ES-I3 (cell line): ENCODE data around the gene DPYD.

ENCODE experiments used
- H3K36me3 ChIP-seq: 2 replicates; pipeline ENCODE4 v1.6.1; 2013; ENCODE audit warnings: mild to moderate bottlenecking, low read length, control low read depth, moderate library complexity; ENCODE audit not compliant: insufficient read depth
- H3K4me1 ChIP-seq: 2 replicates; pipeline ENCODE4 v1.6.1; 2013; ENCODE audit warnings: mild to moderate bottlenecking, control low read depth, low read length; ENCODE audit not compliant: insufficient read depth
- H3K9ac ChIP-seq: 2 replicates; pipeline ENCODE4 v1.6.1; 2013; ENCODE audit warnings: low read depth, mild to moderate bottlenecking, low read length, moderate library complexity
- H3K9me3 ChIP-seq: 2 replicates; pipeline ENCODE4 v1.6.1; 2013; ENCODE audit warnings: mild to moderate bottlenecking, low read length, moderate library complexity; ENCODE audit not compliant: control insufficient read depth, insufficient read depth

The DPYD gene

DNA sequence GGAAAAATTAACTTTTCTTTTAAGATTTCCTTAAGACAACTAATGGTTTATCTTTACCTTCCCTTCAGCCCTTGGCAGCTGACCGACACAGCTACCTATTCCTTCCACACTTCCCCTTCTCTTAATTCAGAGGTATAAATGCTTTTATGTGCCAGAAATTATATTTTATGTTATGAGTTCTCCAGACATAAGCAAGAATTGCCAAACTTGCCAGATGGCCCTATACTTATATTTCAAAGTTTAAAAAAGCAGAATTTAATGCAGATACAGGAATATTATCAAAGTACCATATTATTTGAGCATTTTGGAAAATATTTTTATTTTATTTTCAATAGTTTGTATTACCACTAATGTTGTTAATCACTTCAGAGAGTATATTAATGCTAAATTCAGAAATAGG is 754.2 kb downstream of the DPYD start:
- H3K4me1 ChIP-seq = peaks cover 6% of the 10 kb centered on the region; the same call in 1 of the 2 replicates
- H3K36me3 ChIP-seq = no peaks in the 10 kb centered on the region
- no peaks in the 10 kb centered on the region for H3K9me3 ChIP-seq
- no peak overlapping the region for H3K9ac ChIP-seq

DNA sequence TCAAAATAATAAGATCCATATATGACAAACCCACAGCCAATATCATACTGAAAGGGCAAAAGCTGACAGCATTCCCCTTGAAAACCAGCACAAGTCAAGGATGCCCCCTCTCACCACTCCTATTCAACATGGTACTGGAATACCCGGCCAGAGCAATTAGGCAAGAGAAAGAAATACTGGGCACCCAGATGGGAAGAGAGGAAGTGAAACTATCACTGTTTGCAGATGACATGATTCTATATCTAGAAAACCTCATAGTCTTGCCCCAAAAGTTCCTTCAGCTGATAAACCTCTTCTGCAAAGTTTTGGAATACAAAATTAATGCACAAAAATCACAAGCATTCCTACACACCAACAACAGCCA is 756.6 kb downstream of the DPYD start:
- Histone ChIP-seq H3K9ac (no peak overlapping the region), H3K4me1 (no peaks in the 10 kb centered on the region), H3K9me3 (no peaks in the 10 kb centered on the region), H3K36me3 (no peaks in the 10 kb centered on the region)

DNA sequence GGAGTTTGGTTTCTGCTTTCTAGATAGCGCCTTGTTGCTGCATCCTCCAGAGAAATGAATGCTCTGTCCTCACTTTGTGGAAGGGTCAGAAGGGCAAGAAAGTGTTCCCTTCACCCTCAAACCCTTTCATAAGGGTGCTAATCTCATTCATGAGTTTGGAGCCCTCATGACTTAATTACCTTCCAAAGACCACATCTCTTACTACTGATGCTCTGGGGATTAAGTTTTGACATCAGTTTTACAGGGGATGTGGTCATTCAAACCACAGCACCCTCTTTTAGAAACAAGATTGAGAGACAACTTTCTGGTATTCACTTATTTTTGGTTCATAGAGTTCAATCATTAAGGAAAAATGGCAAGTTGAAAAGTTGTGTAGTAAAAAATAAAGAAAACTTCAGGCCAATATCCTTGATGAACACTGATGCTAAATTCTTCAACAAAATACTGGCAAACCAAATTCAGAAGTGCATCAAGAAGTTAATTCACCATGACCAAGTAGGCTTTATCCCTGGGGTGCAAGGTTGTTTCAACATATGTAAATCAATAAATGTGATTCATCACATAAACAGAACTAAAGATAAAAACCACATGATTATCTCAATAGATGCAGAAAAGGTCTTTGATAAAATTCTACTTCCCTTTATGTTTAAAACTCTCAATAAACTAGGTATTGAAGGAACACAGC is 757.1 kb downstream of the DPYD start:
- Histone ChIP-seq H3K9me3 (no peaks in the 10 kb centered on the region), H3K9ac (no peak overlapping the region), H3K4me1 (no peaks in the 10 kb centered on the region), H3K36me3 (no peaks in the 10 kb centered on the region)

DNA sequence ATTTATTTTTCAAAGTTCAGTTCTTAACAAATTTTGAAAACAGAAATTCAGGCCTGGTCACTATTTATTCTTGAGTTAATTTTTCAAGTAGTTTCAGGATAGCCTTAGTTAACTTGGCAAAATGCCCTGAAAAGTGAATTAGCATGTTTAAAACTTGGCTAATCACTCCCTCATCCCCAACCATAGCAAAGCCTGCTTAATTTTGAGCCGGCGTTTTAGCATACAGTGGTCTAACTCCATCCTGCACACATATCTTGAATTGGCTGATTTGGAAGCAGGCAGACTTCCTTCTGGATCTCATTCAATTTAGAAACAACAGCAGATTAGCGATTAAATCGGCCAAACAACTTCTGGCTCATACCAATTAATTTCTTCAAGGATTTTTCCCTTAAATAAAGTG is 760.0 kb downstream of the DPYD start:
- Histone ChIP-seq H3K9me3 (no peaks in the 10 kb centered on the region), H3K36me3 (no peaks in the 10 kb centered on the region)

DNA sequence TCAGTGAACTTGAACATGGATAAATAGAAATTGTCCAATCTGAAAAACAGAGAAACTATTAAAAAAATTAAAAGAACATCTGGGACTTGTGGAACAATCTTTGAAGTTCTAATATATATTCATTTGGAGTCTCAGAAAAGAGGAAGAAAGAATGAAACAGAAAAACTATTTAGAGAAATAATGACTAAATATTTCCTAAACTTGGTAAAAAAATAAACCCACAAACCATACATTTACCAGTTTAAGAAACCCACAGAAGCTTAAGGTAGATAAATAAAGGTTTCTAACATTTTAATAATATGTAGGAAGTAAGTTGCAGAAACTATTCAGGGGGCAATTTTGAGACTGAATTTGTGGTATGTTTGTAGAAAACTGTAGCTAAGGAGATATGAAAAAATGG is 761.5 kb downstream of the DPYD start:
- Histone ChIP-seq H3K36me3 (no peaks in the 10 kb centered on the region), H3K4me1 (no peaks in the 10 kb centered on the region), H3K9ac (no peak overlapping the region), H3K9me3 (no peaks in the 10 kb centered on the region)

More for the DNA sequence above, 760.0 kb downstream of the DPYD start:
- H3K4me1 ChIP-seq = no peaks in the 10 kb centered on the region
- H3K9ac ChIP-seq = no peak overlapping the region

DNA sequence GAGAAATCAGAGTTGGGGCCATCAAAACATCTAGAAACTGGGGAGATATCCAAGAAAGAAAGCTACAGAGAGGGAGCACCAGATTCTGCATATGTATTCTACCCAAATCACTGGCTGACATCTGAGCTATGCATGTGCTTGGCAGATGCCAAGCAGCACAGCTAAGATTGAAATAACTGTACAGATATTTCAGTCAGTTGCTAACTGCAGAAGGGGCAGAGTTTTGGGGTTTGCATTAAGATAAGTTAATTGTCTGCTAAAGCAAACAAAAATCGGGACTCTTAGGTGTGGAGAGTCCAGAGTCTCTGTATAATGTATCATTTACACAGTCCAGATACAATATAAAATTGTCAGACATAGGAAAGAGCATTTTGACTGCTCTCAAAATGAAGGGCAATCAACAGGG is 762.1 kb downstream of the DPYD start:
- Histone ChIP-seq H3K9ac (no peak overlapping the region), H3K4me1 (no peaks in the 10 kb centered on the region), H3K36me3 (no peaks in the 10 kb centered on the region), H3K9me3 (no peaks in the 10 kb centered on the region)

DNA sequence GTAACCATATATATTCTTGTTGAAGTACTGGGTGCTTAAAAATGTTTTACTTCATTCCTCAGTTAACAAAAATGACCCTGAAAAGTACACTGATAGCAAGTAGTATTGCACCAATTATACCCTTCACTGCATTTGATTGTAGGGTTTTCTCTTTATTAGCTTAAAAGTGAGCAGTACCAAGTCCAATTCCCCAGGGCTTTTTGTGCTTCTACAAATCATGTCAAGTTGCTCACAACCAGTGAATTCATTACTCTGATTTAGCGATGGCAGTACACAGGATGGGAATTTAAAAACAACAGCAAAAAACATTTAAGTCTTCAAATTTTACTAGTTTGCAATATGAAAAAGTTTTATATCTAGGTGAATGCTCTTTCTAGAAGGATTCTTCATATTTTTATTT is 762.8 kb downstream of the DPYD start:
- no peak overlapping the region for H3K9ac ChIP-seq
- H3K9me3 ChIP-seq = no peaks in the 10 kb centered on the region
- H3K4me1 ChIP-seq = no peaks in the 10 kb centered on the region
- H3K36me3 ChIP-seq = no peaks in the 10 kb centered on the region

DNA sequence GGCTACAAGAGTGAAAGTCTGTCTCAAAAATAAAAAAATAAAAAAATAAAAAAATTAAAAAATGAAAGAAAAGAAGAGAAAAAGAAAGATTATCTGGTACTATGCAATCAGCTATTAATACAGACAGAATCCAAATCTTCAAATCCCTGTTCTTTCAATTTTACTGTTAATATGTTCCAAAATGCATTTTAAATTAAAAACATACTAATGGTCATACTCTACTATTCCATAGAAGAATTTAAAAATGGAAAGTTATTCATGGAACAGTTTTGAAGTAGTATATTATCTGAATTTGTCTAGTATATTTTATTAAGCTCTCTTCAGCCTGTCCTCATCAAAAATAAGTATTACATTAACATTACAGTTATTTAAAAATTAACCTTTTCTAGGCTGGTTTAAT is 769.2 kb downstream of the DPYD start:
- Histone ChIP-seq H3K9ac (no peak overlapping the region), H3K9me3 (no peaks in the 10 kb centered on the region), H3K4me1 (no peaks in the 10 kb centered on the region), H3K36me3 (no peaks in the 10 kb centered on the region)

DNA sequence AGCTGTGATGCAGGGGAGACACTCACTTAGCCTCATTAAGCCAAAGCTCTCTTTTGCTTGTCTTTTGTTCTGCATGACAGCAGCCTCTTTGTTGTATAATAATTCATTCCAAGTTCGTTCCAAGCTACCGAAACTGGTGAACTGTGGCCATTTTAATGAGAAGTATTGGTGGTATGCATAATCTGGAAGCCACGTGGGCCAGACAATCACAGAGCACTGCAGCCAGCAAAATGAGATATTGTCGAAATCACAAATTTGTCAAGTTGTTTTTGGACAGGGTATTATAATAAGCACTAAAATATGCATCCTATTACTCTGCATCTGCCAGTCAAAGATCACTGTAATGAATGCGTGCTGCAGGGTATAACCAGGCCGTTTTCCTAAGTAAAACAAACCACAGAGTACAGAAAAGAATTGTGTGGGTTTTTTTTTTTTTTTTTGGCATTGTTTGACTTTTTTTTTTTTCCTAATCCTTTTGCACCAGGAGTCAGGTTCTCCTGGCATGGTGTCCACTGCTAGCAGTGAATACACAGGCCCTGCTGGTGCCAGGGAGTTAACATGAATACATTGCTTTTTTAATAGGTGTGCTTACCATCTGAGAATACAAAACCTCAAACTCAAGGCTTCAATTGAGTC is 775.4 kb downstream of the DPYD start:
- Histone ChIP-seq H3K9ac (no peak overlapping the region), H3K9me3 (no peaks in the 10 kb centered on the region), H3K36me3 (no peaks in the 10 kb centered on the region; the same call in 1 of the 2 replicates), H3K4me1 (no peaks in the 10 kb centered on the region)

DNA sequence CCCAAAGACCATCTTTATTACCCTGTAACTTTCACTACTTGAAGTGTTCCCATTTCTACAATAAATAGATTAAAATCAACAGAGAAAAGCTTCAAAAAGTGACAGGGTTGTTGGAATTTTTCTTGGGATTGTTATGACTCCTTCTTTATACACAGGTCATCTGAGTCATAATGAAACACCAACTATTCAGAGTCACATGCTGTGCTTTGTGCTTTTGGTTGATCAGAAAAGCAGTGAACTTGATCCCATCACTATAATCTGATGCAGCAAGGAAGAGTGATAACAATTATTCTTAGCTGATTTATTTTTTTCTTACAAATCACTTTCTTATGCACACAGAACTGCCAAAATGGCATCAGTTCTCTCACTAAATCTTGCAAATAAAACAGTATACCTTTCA is 776.3 kb downstream of the DPYD start:
- H3K36me3 ChIP-seq = no peaks in the 10 kb centered on the region; the same call in 1 of the 2 replicates
- no peak overlapping the region for H3K9ac ChIP-seq
- no peaks in the 10 kb centered on the region for H3K9me3 ChIP-seq
- no peaks in the 10 kb centered on the region for H3K4me1 ChIP-seq

DNA sequence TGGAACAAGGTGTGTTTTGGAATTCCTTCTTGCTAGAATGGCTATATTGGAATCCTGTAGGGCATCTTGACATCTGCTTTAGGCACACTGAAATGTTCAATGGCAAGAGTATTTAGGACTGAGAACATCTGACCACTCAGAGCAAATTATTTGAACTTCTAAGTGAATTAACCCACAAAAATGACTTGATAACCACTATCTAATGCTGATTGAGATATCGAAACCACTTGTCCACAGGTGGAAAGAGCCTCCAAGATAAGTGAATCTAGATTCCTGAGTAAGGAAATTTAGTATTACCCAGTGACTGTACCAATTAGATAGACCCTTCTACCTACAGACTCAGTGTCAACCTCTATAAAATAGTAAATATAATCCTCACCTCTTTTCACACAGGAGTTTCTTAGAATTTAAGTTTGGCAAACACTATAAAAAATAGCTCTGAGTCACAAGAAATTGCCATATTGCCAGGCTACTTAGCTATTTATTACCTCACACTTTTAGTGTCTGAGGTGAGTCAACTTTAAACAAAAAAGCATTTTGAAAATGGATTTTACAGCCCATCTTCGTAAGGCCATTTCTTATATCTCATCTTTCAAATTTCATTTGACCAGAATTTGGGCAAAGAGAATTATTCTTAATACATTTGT is 777.5 kb downstream of the DPYD start:
- Histone ChIP-seq H3K36me3 (no peaks in the 10 kb centered on the region; the same call in 1 of the 2 replicates), H3K4me1 (no peaks in the 10 kb centered on the region), H3K9me3 (no peaks in the 10 kb centered on the region), H3K9ac (no peak overlapping the region)

DNA sequence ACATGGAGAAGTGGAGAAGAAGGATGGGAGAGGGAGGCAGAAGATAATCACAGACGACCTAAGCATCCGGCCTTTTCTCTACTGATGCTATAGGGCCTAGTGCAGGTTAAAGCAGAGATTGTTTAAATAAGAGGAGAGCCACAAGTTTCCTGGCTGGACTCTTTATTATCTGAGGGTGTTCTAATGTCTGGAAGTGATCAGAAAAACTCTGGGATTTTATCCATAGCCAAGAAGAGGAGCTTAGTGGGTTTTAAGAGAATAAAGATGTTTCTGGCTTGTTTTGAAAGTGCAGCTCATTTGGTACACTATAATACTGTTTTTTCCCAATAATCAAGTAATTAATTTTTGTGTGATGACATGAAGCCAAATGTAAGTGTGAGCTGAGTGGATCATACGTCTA is 780.2 kb downstream of the DPYD start:
- Histone ChIP-seq H3K9ac (no peak overlapping the region), H3K9me3 (no peaks in the 10 kb centered on the region), H3K4me1 (0 out of 2 replicates have a peak, but pooled peaks cover 5% of the 10 kb centered on the region), H3K36me3 (no peaks in the 10 kb centered on the region; the same call in 1 of the 2 replicates)

DNA sequence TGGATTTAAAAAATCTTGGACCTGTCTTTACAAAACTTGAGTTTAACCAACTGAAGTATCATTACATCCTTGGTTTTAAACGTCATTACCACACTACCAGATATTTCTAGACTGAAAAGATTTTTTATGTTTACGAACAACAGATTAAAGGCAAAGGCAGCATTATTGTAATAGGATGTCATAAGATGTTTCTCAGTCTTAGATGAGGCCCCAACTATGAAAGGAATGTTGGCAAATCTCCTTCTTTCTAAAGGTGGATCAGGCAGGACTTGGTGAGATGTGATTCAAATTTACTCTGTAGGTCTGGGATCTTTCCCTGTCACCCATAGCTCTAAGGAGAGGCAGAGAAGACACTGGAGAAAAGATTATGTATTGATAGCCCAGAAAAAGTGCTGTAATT is 781.3 kb downstream of the DPYD start:
- Histone ChIP-seq H3K4me1 (0 out of 2 replicates have a peak, but pooled peaks cover 5% of the 10 kb centered on the region), H3K9ac (no peak overlapping the region), H3K9me3 (no peaks in the 10 kb centered on the region), H3K36me3 (no peaks in the 10 kb centered on the region; the same call in 1 of the 2 replicates)

DNA sequence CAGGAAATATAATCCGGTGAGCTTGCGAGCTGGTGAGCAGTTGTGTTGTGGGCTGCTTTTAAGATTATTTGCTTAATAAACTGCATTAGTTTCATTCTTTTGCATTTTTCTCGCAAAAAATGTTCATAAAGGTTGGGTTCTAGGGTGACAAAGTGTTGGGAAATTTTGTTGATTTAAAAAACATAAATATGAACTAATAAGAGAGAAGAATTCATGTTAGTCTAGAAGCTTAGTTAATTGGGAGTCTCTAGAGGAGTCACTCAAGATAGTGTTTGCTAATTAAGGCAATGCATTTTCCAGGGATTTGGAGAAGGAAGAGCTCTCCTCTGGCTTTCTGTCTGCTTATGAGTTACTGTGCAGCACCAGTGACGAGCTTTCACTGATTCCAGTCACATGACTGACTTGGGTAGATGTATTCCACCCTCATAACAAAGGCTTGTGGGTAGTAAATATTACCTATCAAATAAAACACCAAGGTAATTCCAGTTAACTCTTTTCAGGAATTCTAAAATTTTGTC is 782.3 kb downstream of the DPYD start:
- Histone ChIP-seq H3K9me3 (no peaks in the 10 kb centered on the region), H3K9ac (no peak overlapping the region), H3K4me1 (0 out of 2 replicates have a peak, but pooled peaks cover 5% of the 10 kb centered on the region), H3K36me3 (no peaks in the 10 kb centered on the region; the same call in 1 of the 2 replicates)
